Activated CD4-positive, alpha-beta T cell treated with anti-CD3 and anti-CD28 coated beads, Interleukin-2, Interleukin-4, amounts not matched to agents 100 ng/mL and 50 ng/mL, durations not matched to agents 16 hours and 8 hours (primary cell): ENCODE results near the gene OR10G3.
A peak's percentile ranks its signal among the peaks of the same experiment; 100 is the strongest.
"Not testable (repeated sequence)": the region's sequence is repeated elsewhere in the genome, so short reads cannot be mapped to it uniquely, and the experiment has no call there.

Experiments
- DNase-seq: peaks from one replicate; pipeline ENCODE4 v3.0.0-alpha.2; 2020; ENCODE audit warnings: low spot score

Gene OR10G3, protein sequence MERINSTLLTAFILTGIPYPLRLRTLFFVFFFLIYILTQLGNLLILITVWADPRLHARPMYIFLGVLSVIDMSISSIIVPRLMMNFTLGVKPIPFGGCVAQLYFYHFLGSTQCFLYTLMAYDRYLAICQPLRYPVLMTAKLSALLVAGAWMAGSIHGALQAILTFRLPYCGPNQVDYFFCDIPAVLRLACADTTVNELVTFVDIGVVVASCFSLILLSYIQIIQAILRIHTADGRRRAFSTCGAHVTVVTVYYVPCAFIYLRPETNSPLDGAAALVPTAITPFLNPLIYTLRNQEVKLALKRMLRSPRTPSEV

GRCh38 chr14:21579976-21580375, at the start of gene OR10G3:
Gene OR10G3 (minus strand): TSS chr14:21580076. CDS start chr14:21570744, 9,332 bp downstream.
- no peak for DNase-seq

GRCh38 chr14:21626491-21627230, 46.8 kb upstream of the OR10G3 start:
- no peak for DNase-seq

DNA sequence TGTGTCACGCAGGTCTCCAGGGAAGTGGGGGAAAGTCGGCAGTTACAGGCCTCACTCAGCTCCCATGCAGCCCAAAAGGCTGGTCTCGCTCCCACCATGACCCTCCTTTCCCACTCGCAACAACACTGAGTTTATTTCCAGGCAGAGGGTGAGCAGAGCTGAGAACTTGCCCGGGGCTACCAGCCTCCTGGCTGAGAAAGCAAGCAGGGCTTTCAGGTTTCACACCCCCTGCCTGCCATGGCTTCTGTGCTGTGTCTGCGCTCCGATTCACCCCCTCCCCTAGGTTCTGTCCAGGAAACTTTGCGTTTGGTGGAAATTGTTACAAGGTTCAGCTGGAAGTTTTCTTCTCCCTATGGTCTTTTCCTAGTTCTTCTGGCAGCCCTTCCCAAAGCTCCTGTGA, 37.7 kb upstream of the OR10G3 start:
- DNase-seq: no peak

GRCh38 chr14:21614240-21614639, 34.4 kb upstream of the OR10G3 start:
- no peak for DNase-seq

DNA sequence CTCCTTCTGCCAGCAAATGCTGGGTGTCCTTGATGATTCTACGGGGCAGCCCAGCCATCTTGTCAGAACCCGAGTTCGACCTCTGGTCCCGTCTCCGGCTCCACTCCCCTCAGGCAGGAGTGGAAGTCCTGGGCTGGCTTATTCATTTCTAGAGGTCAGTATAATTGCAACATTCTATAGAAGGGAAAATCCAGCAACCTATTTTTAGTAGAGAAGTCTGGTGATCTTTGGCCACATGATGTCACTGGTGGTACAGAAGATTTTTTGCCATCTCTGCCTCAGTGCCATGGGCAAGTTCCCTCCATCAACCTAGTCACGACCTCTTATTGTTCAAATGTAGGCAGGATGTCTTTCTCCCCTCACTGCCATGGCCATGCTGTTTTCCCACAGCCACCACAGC, 32.4 kb upstream of the OR10G3 start:
- no peak for DNase-seq

DNA sequence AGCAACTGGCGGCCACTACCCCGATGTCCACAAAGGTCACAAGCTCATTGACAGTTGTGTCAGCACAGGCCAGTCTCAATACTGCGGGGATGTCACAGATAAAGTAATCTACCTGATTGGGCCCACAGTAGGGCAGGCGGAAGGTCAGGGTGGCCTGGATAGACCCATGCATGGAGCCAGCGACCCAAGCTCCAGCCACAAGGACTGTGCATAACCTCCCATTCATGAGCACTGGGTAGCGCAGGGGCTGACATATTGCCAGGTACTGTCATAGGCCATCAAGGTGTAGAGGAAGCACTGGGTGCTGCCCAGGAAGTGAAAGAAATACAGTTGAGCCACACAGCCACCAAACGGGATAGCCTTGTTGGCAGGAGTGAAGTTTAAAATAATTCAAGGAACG, 22.3 kb upstream of the OR10G3 start:
- not testable (repeated sequence) for DNase-seq

DNA sequence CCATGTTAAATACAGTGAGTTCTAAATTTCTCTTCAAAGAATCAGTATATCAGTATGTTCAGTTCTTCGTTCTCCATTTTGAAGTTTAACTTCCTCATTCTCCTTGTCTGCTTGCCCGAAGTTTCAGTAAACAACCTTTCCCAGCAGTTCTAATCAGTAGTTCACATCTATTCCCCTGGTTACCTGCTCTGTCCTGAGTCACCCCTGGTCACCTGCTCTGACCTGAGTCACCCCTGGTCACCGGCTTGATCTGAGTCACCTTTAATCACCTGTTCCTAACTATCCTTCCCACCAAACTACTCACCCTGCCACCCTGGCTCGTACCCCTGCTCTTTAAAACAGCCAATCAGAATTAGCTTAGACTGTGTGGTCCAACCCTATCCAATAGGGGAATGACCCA, 9.4 kb upstream of the OR10G3 start:
- DNase-seq: no peak

DNA sequence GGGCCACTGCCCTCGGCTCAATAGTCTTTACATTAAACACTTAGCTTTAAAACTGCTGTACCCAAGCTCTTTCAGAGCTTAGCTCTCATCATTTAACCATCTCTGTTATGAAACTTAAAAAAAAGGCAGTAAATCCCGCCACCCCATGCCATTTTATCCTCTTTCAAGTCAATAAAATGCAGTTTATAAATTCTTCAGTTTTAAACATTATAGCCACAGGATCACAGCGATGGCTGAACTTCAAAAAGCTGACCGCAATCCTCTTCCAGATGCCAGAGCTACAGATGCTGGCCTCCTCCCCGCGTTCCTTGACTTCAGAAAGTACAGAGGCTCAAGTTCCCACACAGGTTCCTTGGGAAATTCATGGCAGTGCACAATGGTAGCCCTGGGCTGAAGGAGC, 4.2 kb downstream of the OR10G3 start:
- DNase-seq: no peak

DNA sequence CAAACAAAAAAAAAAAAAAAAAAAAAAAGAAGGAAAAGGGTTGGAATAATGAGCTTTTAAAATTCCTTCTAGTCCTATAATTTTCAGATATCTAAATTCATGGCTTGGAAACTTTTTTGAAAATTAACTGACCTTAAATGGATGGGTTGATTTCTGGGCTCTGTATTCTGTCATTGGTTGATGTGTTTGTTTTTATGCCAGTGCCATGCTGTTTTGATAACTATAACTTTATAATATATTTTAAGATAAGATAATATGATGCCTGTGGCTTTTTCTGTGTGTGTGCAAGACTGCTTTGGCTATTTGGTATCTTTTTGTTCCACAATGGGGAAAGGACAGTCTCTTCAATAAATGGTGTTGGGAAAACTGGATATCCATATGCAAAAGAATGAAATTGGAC, 7.3 kb downstream of the OR10G3 start:
- no peak for DNase-seq

DNA sequence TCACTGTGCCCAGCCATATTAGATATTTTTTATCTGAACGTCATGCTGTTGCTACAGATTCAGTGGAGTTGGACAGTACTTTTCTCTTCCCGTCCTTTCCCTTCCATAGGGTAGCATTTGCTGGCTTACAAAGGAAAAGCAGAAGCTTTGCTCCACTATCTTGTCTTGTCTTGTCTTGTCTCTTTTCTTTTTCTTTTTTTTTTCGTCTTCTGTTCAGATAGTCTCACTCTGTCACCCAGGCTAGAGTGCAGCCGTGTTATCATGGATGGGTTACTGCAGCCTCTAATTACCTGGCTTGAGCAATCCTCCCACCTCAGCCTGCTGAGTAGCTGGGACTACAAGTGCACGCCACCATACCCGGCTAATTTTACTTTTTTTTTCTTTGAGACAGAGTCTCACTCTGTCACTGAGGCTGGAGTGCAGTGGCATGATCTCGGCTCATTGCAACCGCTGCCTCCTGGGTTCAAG, 21.1 kb downstream of the OR10G3 start:
- no peak for DNase-seq

DNA sequence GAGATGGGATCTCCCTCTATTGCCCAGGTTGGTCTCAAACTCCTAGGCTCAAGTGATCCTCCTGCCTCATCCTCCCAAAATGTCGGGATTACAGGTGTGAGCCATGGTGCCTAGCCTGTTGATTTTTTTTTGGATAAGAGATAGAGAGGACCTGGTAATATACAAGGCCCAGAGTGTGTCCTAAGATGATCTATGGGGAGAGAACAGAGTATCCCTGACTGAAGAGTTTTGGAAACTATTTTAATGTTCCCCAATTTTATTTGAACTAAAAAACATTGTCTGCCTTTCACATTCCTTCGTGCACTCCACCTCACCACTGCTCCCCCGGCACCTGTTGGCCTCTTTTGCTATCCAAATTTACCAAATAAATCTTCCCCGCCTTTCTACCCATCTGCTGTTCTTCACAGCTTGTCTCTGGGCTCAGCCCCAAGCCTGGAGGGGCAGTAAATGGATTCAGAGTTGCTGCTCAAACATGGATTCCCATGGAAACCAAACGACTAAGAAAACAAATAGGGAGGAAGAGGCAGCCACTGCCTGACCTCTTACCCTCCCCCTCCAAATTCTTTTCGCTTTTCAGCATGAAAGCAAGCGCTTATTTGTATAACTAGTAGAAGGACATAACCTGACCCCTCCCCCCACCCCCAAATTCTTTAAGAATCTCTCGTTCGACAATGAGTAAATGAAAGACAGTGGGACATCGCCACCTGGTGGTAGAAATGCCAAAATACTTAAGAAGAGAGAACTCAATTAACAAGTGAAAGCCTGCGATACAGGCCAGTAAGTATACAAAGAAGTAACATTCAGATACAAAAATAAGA, 22.6 kb downstream of the OR10G3 start:
- peak; percentile 78 for DNase-seq

GRCh38 chr14:21556378-21557083, 23.3 kb downstream of the OR10G3 start:
- DNase-seq: no peak

DNA sequence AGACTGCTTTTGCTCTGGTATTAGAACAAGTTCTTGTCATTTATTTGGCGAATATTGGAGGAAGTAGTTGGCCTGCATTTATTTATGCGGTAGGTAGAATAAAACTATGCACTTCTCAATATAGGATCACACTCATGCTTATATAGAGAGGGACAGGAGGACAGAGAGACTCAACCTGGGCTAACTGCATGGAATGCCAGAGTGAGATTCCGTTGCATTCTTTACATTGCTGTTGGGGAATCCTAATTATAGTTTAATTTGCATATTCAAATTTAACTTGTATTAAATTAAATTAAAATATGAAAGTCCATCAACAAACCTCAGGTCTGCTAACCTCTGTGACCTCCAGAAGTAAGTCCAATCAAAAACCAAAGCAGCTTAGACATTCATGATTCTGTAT, 26.6 kb downstream of the OR10G3 start:
- DNase-seq: no peak

DNA sequence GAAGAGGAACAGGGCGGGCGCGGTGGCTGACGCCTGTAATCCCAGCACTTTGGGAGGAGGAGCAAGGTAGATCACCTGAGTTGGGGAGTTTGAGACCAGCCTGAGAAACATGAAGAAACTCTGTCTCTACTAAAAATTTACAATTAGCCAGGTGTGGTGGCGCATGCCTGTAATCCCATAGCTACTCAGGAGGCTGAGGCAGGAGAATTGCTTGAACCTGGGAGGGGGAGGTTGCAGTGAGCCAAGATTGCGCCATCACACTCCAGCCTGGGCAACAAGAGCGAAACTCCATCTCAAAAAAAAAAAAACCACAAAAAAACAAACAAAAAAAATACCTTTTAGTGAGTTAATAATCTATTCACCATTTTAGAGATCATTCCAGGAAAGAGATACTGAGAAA, 35.3 kb downstream of the OR10G3 start:
- DNase-seq: not testable (repeated sequence)

GRCh38 chr14:21543963-21544362, 35.9 kb downstream of the OR10G3 start:
- DNase-seq: no peak

GRCh38 chr14:21543521-21543960, 36.3 kb downstream of the OR10G3 start:
- no peak for DNase-seq

DNA sequence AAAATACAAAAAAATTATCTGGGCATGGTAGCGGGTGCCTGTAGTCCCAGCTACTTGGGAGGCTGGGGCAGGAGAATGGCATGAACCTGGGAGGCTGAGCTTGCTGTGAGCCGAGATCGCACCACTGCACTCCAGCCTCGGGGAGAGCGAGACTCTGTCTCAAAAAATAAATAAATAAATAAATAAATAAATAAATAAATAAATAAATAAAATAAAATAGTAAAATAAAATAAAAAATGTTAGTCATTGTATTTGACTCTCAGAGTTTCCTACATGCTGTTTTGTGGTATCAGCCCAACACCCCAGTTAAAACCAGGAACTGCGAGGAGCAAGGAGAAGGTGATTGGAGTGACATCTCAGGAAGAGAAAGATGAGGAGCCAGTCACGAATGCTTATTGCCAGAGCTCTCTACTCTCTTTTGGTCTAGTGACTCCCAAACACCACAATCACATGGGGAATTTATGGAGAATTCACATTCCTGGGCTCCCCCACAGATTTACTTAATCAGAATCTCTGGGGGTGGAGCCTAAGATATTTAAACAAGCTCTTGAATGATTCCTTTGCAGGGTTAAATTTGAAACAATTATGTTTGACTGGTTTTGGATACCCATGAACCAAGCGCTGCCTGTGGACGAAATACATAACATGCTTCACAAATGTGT, 38.3 kb downstream of the OR10G3 start:
- no peak for DNase-seq

DNA sequence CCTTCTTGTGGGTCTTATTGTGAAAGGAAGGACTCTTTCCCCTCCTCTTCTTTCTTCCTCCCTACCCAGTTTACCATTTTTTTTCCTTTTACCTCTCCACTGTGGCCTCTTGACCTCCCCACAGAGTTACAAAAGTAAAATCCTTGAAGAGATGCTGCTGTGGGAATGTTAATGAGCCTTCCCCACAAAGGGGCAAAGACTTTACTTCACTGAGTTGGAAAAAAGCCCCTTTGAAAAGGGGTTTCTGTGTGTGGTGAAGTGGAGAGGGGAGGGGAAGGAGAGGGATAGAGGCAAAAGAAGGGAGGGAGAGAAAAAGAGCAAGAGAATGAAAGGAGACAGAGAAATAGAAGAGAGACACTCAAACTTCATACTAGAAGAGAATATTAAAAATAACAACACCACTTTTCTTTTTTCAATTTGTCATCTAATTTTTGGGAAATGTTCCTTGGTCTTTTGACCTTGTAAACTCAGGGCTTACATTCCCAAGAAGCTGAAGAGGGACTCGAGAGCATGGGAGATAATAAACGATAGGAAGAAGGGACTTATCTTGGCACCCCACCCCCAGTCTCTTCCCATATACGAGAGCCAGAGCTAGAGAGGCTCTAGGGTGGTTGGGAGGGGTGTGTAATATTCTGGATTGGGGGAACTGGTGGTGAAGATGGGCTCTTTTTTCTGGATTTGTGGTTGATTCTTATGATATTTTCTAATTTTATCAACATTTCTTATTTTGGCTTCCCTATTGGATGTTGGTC, 40.5 kb downstream of the OR10G3 start:
- DNase-seq: no peak

GRCh38 chr14:21537090-21537424, 42.8 kb downstream of the OR10G3 start:
- no peak for DNase-seq

DNA sequence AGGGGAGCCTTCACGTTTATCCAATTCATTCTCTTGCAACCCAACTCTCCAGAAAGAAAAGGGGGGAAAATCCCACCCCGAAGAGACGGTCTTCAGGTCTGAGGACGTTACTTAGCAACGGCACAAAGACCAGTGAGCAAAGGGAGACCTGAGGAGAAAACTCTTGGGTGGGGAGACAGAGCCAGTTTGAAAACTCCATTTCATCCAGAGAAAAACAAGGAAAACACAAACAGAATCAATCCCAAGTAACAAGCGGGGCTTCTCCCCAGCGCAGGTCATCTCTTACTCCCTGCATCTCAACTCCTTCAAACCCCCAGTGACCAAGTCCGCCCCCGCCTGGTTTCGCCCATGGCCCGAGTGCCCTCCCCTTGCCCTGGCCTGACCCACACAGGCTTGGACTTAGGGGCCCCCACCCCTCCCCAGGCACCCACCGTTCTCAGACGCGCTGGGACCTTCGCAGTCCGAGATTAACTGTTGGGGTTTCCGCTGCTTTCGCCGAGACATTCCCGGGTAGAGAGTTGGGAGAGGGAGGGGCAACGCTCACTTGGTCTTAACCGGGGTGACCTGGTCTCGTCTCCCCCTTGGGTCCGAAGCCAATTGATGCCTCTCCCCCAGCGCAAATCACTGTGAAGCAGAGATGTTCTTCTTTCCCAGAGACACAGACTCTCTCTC, 43.3 kb downstream of the OR10G3 start:
- DNase-seq: no peak
